ENCODE data around the gene PTPRN2. TPM values are rescaled to one million over a fixed set of nuclear protein-coding genes. Genes with fewer than 3 reads are reported as not detected.

PTPRN2 gene
- total and polyA plus RNA-seq, 9 of the 15 experiments (the other 6 are each of a cell fraction or from before 2014, with no cell fraction given) = not detected

- Histone ChIP-seq H4K20me1 (replicated peaks; ENCODE audit: control insufficient read depth, insufficient read depth, low read length) (no peaks in the 10 kb centered on the region; the same call in 1 of the 2 replicates), H3K27ac (ENCODE audit: extremely low read depth, low read depth, low read length) (no peak overlapping the region), H3K4me1 (replicated peaks in 1 of 2; ENCODE audit: control insufficient read depth in 2 of 2, insufficient read depth in 2 of 2, low read length in 2 of 2) (no peaks in the 10 kb centered on the region; a peak in 2 of 5 replicates), H3K79me2 (ENCODE audit: control insufficient read depth, insufficient read depth, low read length) (no peaks in the 10 kb centered on the region), H3K36me3 (ENCODE audit: control insufficient read depth, insufficient read depth, low read length) (no peaks in the 10 kb centered on the region), H3K4me2 (ENCODE audit: insufficient read depth, low read length) (no peak overlapping the region), H3K9ac (ENCODE audit: insufficient read depth in 1 of 2, low read depth in 2 of 2, low read length in 2 of 2) (no peak overlapping the region), H3K9me1 (ENCODE audit: control insufficient read depth, insufficient read depth, low read length) (no peaks in the 10 kb centered on the region), H3K9me3 (replicated peaks; ENCODE audit: control insufficient read depth, insufficient read depth, low read depth, low read length) (no peaks in the 10 kb centered on the region), H3K4me3 (no peak overlapping the region), H3K27me3 (ENCODE audit: control insufficient read depth in 2 of 2, insufficient read depth in 2 of 2, low read length in 2 of 2) (peaks cover 29 to 57% of the 10 kb centered on the region in 2 experiments; a peak in 4 of 5 replicates), H2AFZ (ENCODE audit: low read depth, low read length) (no peak overlapping the region)
- ChIA-PET CTCF (ENCODE audit: low intra/inter-chr PET ratio) (no interaction called here), POLR2A (interaction anchor here (0.6 kb wide), 1 partner anchor 28 kb away, joined by 6 read pairs; no protein-coding TSS in a partner anchor)
- no peak for TF ChIP-seq HMG20A (CRISPR knock-in tag; conservative IDR thresholded peaks at IDR 0.05)
- TF ChIP-seq ZNF583 (CRISPR knock-in tag; IDR thresholded peaks at IDR 0.05) = no peak
- TF ChIP-seq, protein P1, sequence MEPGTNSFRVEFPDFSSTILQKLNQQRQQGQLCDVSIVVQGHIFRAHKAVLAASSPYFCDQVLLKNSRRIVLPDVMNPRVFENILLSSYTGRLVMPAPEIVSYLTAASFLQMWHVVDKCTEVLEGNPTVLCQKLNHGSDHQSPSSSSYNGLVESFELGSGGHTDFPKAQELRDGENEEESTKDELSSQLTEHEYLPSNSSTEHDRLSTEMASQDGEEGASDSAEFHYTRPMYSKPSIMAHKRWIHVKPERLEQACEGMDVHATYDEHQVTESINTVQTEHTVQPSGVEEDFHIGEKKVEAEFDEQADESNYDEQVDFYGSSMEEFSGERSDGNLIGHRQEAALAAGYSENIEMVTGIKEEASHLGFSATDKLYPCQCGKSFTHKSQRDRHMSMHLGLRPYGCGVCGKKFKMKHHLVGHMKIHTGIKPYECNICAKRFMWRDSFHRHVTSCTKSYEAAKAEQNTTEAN (CRISPR knock-in tag; IDR thresholded peaks at IDR 0.05) = no peak
- no peak for TF ChIP-seq ARNT (IDR thresholded peaks at IDR 0.05)
- TF ChIP-seq ZNF668 (CRISPR knock-in tag; IDR thresholded peaks at IDR 0.05) = no peak
- TF ChIP-seq, protein P2, sequence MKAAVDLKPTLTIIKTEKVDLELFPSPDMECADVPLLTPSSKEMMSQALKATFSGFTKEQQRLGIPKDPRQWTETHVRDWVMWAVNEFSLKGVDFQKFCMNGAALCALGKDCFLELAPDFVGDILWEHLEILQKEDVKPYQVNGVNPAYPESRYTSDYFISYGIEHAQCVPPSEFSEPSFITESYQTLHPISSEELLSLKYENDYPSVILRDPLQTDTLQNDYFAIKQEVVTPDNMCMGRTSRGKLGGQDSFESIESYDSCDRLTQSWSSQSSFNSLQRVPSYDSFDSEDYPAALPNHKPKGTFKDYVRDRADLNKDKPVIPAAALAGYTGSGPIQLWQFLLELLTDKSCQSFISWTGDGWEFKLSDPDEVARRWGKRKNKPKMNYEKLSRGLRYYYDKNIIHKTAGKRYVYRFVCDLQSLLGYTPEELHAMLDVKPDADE (conservative IDR thresholded peaks at IDR 0.05; ENCODE audit: control insufficient read depth, low read depth, low read length) = no peak
- TF ChIP-seq TCF3 (CRISPR knock-in tag; IDR thresholded peaks at IDR 0.05) = no peak
- no peak for TF ChIP-seq ZNF436 (CRISPR knock-in tag; IDR thresholded peaks at IDR 0.05)
- no peak for TF ChIP-seq ZNF212 (CRISPR knock-in tag; IDR thresholded peaks at IDR 0.05)
- TF ChIP-seq MTA1 (IDR thresholded peaks at IDR 0.05; ENCODE audit: borderline replicate concordance) = no peak
- TF ChIP-seq TAL1 (IDR thresholded peaks at IDR 0.05) = no peak
- TF ChIP-seq, protein P3, sequence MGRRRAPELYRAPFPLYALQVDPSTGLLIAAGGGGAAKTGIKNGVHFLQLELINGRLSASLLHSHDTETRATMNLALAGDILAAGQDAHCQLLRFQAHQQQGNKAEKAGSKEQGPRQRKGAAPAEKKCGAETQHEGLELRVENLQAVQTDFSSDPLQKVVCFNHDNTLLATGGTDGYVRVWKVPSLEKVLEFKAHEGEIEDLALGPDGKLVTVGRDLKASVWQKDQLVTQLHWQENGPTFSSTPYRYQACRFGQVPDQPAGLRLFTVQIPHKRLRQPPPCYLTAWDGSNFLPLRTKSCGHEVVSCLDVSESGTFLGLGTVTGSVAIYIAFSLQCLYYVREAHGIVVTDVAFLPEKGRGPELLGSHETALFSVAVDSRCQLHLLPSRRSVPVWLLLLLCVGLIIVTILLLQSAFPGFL (CRISPR knock-in tag; IDR thresholded peaks at IDR 0.05) = no peak
- TF ChIP-seq TFAM (CRISPR knock-in tag; conservative IDR thresholded peaks at IDR 0.05) = no peak
- TF ChIP-seq, protein P4, sequence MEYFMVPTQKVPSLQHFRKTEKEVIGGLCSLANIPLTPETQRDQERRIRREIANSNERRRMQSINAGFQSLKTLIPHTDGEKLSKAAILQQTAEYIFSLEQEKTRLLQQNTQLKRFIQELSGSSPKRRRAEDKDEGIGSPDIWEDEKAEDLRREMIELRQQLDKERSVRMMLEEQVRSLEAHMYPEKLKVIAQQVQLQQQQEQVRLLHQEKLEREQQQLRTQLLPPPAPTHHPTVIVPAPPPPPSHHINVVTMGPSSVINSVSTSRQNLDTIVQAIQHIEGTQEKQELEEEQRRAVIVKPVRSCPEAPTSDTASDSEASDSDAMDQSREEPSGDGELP (CRISPR knock-in tag; IDR thresholded peaks at IDR 0.05; ENCODE audit: borderline replicate concordance) = no peak
- TF ChIP-seq SREBF1 (IDR thresholded peaks at IDR 0.05; ENCODE audit: borderline replicate concordance, low read depth, low read length) = no peak
- no peak for TF ChIP-seq POU5F1 (IDR thresholded peaks at IDR 0.05; ENCODE audit: borderline replicate concordance, low read depth, low read length, partially characterized antibody)
- no peak for TF ChIP-seq ZNF507 (tag; conservative IDR thresholded peaks at IDR 0.05)
- no peak for TF ChIP-seq ZNF780A (CRISPR knock-in tag; IDR thresholded peaks at IDR 0.05)
- TF ChIP-seq ELF2 (CRISPR knock-in tag; IDR thresholded peaks at IDR 0.05) = no peak
- no peak for TF ChIP-seq HIVEP1 (CRISPR knock-in tag; IDR thresholded peaks at IDR 0.05)
- DNase-seq (ENCODE audit: extremely low read depth in 1 of 4, low spot score in 3 of 4) = no peak
- FAIRE-seq = no peak
- no peak for ATAC-seq
- in situ Hi-C loops (cut with MboI) = no loop called here
- 2% methylated on average over 4 of the region's 4 CpGs for WGBS (ENCODE audit: insufficient coverage, low coverage, missing lambda C conversion rate)
- BruUV-seq (replicated peaks) = no TSS peak
- intact Hi-C loops (cut with micrococcal nuclease) = no loop called here
Measured at GRCh38 chr7:157493776-157494175, 1093.8 kb downstream of the PTPRN2 start.
